Thyroid gland (tissue), 4 donors: ENCODE measurements around the gene TMEM270.

Experiments
- POLR2A ChIP-seq, 2 donors: fragments of 450-650 bp; IDR thresholded peaks; one replicate each; pipeline ENCODE4 v1.6.1; 2017; ENCODE audit warnings: antibody characterized with exemption in 2 of 2, mild to moderate bottlenecking in 2 of 2, moderate library complexity in 1 of 2
- TF ChIP-seq, protein P1 (sequence below), 6 experiments: fragments of 200-600 bp in 3 of 6; fragments of 450-650 bp in 3 of 6; sonication (generic) in 3 of 6; IDR thresholded peaks; one replicate each; pipeline ENCODE4 v1.5.1; 2016 to 2019; ENCODE audit warnings: antibody characterized with exemption in 6 of 6, mild to moderate bottlenecking in 2 of 6, inconsistent platforms in 1 of 6, moderate library complexity in 1 of 6

DNA sequence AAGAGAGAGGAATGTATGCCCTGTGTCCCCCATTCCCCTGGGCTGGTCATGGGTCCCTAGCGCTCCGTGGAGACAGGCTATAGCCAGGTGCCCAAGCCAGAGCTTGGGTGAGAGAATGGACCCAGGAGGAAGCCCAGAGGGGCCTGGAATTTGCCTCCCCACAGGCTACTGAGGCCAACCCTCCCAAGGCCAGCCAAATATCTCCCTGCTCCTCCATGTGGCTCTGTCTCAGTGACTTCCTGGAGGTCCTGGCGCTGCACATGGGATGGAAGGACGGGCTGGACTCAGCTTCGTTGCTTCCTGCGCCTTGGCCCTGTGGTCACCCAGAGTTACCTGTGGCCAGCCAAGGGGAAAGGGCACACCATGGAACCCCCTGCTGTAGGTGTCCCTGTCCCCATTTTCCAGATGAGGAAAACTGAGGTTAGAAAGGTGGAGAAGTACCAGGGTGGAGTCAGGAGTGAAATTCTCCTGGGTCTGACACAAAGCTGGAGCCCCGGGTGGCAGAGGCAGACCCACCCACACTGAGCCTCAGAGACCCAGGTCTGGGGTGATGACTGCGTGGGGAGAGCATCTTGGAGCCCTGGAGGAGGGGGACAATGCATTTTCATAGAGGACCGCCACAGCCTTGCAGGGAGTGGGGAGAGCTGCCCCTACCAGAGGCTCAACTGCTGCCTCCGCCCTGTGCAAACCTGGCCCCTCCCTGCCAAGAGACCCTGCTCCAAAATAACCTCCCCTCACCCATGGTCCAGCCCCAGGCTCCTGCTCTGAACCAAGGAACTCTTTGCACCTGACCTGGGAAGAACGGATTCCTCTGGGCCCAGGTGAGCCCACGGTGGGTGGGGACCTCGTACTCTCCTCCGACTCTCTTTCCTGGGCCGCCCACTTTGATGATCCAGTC lies 42.6 kb downstream of the TMEM270 start:
- no peak for TF ChIP-seq POLR2A (IDR thresholded peaks at IDR 0.05)
- TF ChIP-seq, protein P1, sequence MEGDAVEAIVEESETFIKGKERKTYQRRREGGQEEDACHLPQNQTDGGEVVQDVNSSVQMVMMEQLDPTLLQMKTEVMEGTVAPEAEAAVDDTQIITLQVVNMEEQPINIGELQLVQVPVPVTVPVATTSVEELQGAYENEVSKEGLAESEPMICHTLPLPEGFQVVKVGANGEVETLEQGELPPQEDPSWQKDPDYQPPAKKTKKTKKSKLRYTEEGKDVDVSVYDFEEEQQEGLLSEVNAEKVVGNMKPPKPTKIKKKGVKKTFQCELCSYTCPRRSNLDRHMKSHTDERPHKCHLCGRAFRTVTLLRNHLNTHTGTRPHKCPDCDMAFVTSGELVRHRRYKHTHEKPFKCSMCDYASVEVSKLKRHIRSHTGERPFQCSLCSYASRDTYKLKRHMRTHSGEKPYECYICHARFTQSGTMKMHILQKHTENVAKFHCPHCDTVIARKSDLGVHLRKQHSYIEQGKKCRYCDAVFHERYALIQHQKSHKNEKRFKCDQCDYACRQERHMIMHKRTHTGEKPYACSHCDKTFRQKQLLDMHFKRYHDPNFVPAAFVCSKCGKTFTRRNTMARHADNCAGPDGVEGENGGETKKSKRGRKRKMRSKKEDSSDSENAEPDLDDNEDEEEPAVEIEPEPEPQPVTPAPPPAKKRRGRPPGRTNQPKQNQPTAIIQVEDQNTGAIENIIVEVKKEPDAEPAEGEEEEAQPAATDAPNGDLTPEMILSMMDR (IDR thresholded peaks at IDR 0.05) = no peak
